Measurements from ENCODE around the gene MEI1.

GRCh38 chr22:41688365-41689211 is 10.7 kb upstream of the MEI1 start, which contains the start of gene SNU13:
- TF ChIP-seq SMC3 (IDR thresholded peaks at IDR 0.05; ENCODE audit: low read depth, low read length) = no peak
- peak; percentile 77 for TF ChIP-seq MAFK (IDR thresholded peaks at IDR 0.05; ENCODE audit: low read depth, low read length)
- TF ChIP-seq POLR2A (IDR thresholded peaks at IDR 0.05; ENCODE audit: low read depth, low read length) = peak; percentile 84
- peak; percentile 4; the same call in 1 of the 2 replicates for TF ChIP-seq CTCF (conservative IDR thresholded peaks at IDR 0.05; ENCODE audit: low read depth, low read length)
- no peak for TF ChIP-seq RAD21 (IDR thresholded peaks at IDR 0.05; ENCODE audit: low read length)
- no peak for TF ChIP-seq RFX5 (IDR thresholded peaks at IDR 0.05; ENCODE audit: low read depth, low read length)
- no peak for TF ChIP-seq CEBPB (IDR thresholded peaks at IDR 0.05; ENCODE audit: low read depth, low read length)
- no peak; the same call in 1 of the 2 replicates for TF ChIP-seq USF2 (IDR thresholded peaks at IDR 0.05; ENCODE audit: low read depth, low read length)
- peak; percentile 54; the same call in 1 of the 2 replicates for TF ChIP-seq MXI1 (IDR thresholded peaks at IDR 0.05; ENCODE audit: borderline replicate concordance, low read depth, low read length)
- peak; percentile 99 for TF ChIP-seq MAZ (IDR thresholded peaks at IDR 0.05; ENCODE audit: borderline replicate concordance, low read depth, low read length)
- peak; percentile 86 for TF ChIP-seq BHLHE40 (IDR thresholded peaks at IDR 0.05; ENCODE audit: low read depth, low read length)
- no peak for TF ChIP-seq FOS (IDR thresholded peaks at IDR 0.05; ENCODE audit: low read depth, low read length)
- TF ChIP-seq CHD1 (IDR thresholded peaks at IDR 0.05; ENCODE audit: low read depth, low read length) = no peak
- no peak for TF ChIP-seq ELK1 (IDR thresholded peaks at IDR 0.05; ENCODE audit: borderline replicate concordance, low read depth, low read length)
